Measurements from ENCODE around the gene CAMKK2.
"Not testable (repeated sequence)": the region's sequence is repeated elsewhere in the genome, so short reads cannot be mapped to it uniquely, and the experiment has no call there.

CAMKK2 gene

GRCh38 chr12:121296618-121297434 lies at the start of gene CAMKK2:
Gene CAMKK2 (minus strand): TSS chr12:121296709. CDS start chr12:121274526, 22,183 bp downstream.
- peak; percentile 85 for DNase-seq

GRCh38 chr12:121345151-121345815 lies 48.8 kb upstream of the CAMKK2 start:
- no peak for DNase-seq

- DNase-seq = no peak
Observed at GRCh38 chr12:121344506-121344905, 48.0 kb upstream of the CAMKK2 start.

- no peak for DNase-seq
Observed at GRCh38 chr12:121337416-121337815, 40.9 kb upstream of the CAMKK2 start.

GRCh38 chr12:121334513-121335343 lies 38.2 kb upstream of the CAMKK2 start:
- DNase-seq = no peak

GRCh38 chr12:121333747-121334146 lies 37.2 kb upstream of the CAMKK2 start:
- DNase-seq = no peak

- no peak for DNase-seq
Observed at GRCh38 chr12:121331248-121331647, 34.7 kb upstream of the CAMKK2 start.

GRCh38 chr12:121330692-121331091 lies 34.2 kb upstream of the CAMKK2 start:
- DNase-seq = no peak

GRCh38 chr12:121330195-121330594 lies 33.7 kb upstream of the CAMKK2 start:
- DNase-seq = no peak

- no peak for DNase-seq
Observed at GRCh38 chr12:121328620-121329019, 32.1 kb upstream of the CAMKK2 start.

- DNase-seq = no peak
Observed at GRCh38 chr12:121326996-121327674, 30.6 kb upstream of the CAMKK2 start.

GRCh38 chr12:121325922-121326396 lies 29.4 kb upstream of the CAMKK2 start:
- DNase-seq = no peak

- DNase-seq = no peak
Observed at GRCh38 chr12:121323908-121324307, 27.4 kb upstream of the CAMKK2 start.

GRCh38 chr12:121318121-121318520 lies 21.6 kb upstream of the CAMKK2 start:
- DNase-seq = no peak

- no peak for DNase-seq
Observed at GRCh38 chr12:121314431-121314830, 17.9 kb upstream of the CAMKK2 start.

GRCh38 chr12:121310231-121310630 lies 13.7 kb upstream of the CAMKK2 start:
- DNase-seq = not testable (repeated sequence)

- DNase-seq = not testable (repeated sequence)
Observed at GRCh38 chr12:121307397-121307796, 10.9 kb upstream of the CAMKK2 start.

- DNase-seq = no peak
Observed at GRCh38 chr12:121304306-121304705, 7.8 kb upstream of the CAMKK2 start.

- DNase-seq = no peak
Observed at GRCh38 chr12:121301876-121302275, 5.4 kb upstream of the CAMKK2 start.

GRCh38 chr12:121300083-121300819 lies 3.7 kb upstream of the CAMKK2 start:
- DNase-seq = no peak

- no peak for DNase-seq
Observed at GRCh38 chr12:121299662-121300061, 3.2 kb upstream of the CAMKK2 start.

GRCh38 chr12:121298411-121298810 lies 1.9 kb upstream of the CAMKK2 start:
- DNase-seq = not testable (repeated sequence)

Data from NCI-H2107 (cell line).